C4-2B (cell line): ENCODE data around the gene STK26.

Source experiments
- CTCF ChIP-seq: fragments of 450-650 bp; conservative IDR thresholded peaks from 2 replicates; pipeline ENCODE4 v1.5.1; 2017; ENCODE audit warnings: mild to moderate bottlenecking
- ZFX ChIP-seq: fragments of 450-650 bp; IDR thresholded peaks from 2 replicates; pipeline ENCODE4 v1.6.1; 2017

- TF ChIP-seq CTCF: no peak
- TF ChIP-seq ZFX: no peak
Measured at GRCh38 chrX:131977619-131978018, 45.5 kb upstream of the STK26 start.
